Measurements from ENCODE around the gene FBLN1. TPM values are rescaled to one million over a fixed set of nuclear protein-coding genes. Genes with fewer than 3 reads are reported as not detected.
A peak's percentile ranks its signal among the peaks of the same experiment; 100 is the strongest.

FBLN1 gene
- total and polyA plus RNA-seq, 2 of the 13 experiments (the other 11 are each of a cell fraction or from before 2014, with no cell fraction given): 37.3 to 103 TPM

DNA sequence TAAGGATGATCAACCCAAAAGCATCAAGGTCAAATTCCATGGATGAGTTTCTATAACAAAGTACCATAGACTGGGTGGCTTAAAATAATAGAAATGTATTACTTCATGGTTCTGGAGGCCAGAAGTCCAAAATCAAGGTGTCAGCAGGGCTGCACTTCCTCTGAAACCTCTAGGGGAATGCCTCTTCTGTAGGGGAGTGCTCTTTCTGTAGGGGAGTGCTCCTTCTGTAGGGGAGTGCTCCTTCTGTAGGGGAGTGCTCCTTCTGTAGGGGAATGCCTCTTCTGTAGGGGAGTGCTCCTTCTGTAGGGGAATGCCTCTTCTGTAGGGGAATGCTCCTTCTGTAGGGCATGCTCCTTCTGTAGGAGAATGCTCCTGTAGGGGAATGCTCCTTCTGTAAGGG is 65.5 kb downstream of the FBLN1 start:
- H3K9ac ChIP-seq (ENCODE audit: insufficient read depth, low read depth, low read length): no peak overlapping the region
- no peaks in the 10 kb centered on the region for H4K20me1 ChIP-seq (ENCODE audit: insufficient read depth, low read length)
- intact Hi-C loops (cut with micrococcal nuclease; ENCODE audit: unreplicated experiment) (no loop called here), in situ Hi-C loops (cut with HindIII; ENCODE audit: extremely low pct_ligation_motif_present, low pct_unique_long_range_greater_than_20kb) (no loop called here)
- no peaks in the 10 kb centered on the region for H3K27me3 ChIP-seq (ENCODE audit: control insufficient read depth in 1 of 2, insufficient read depth in 2 of 2, low read length in 2 of 2)
- FAIRE-seq (no peak), DNase-seq (ENCODE audit: low spot score) (no peak), ATAC-seq (no peak)
- no peak overlapping the region for H3K4me2 ChIP-seq (ENCODE audit: low read depth, low read length)
- BruUV-seq (replicated peaks): no TSS peak
- H2AFZ ChIP-seq (ENCODE audit: low read length): no peak overlapping the region
- H3K79me2 ChIP-seq (ENCODE audit: insufficient read depth, low read length): no peaks in the 10 kb centered on the region
- CTCF ChIA-PET (ENCODE audit: low intra/inter-chr PET ratio, low total read pairs): no interaction called here
- no peak overlapping the region for H3K27ac ChIP-seq (ENCODE audit: extremely low read length, insufficient read depth, low read length)
- TF ChIP-seq YEATS2 (CRISPR knock-in tag; IDR thresholded peaks at IDR 0.05; ENCODE audit: borderline replicate concordance) (no peak), ZNF263 (CRISPR knock-in tag; IDR thresholded peaks at IDR 0.05) (peak; percentile 88), JUND (CRISPR knock-in tag; IDR thresholded peaks at IDR 0.05) (no peak), MBD4 (IDR thresholded peaks at IDR 0.05; ENCODE audit: borderline replicate concordance, low read length) (no peak), NFE2L2 (IDR thresholded peaks at IDR 0.05; ENCODE audit: low read length) (no peak)
- H3K36me3 ChIP-seq (replicated peaks in 1 of 2; ENCODE audit: control insufficient read depth in 1 of 2, insufficient read depth in 2 of 2, low read length in 2 of 2): peaks cover 0 to 2% of the 10 kb centered on the region in 2 experiments; a peak in 1 of 5 replicates
- H3K4me3 ChIP-seq (replicated peaks in 1 of 3; ENCODE audit: insufficient read depth in 1 of 3, low read depth in 2 of 3, low read length in 3 of 3): no peak overlapping the region
- no peaks in the 10 kb centered on the region for H3K4me1 ChIP-seq (ENCODE audit: insufficient read depth, low read length)
- peaks cover 21% of the 10 kb centered on the region for H3K9me3 ChIP-seq (ENCODE audit: low read length)
- POLR2A ChIA-PET: no interaction called here

GRCh38 chr22:45571089-45571488 is 68.4 kb downstream of the FBLN1 start:
- H2AFZ ChIP-seq (ENCODE audit: low read length): no peak overlapping the region
- H3K4me1 ChIP-seq (ENCODE audit: insufficient read depth, low read length): no peaks in the 10 kb centered on the region
- H3K79me2 ChIP-seq (ENCODE audit: insufficient read depth, low read length): no peaks in the 10 kb centered on the region
- H3K4me2 ChIP-seq (ENCODE audit: low read depth, low read length): no peak overlapping the region
- H4K20me1 ChIP-seq (ENCODE audit: insufficient read depth, low read length): no peaks in the 10 kb centered on the region
- DNase-seq (ENCODE audit: low spot score) (no peak), ATAC-seq (no peak), FAIRE-seq (no peak)
- no peak overlapping the region for H3K27ac ChIP-seq (ENCODE audit: extremely low read length, insufficient read depth, low read length)
- H3K36me3 ChIP-seq (replicated peaks in 1 of 2; ENCODE audit: control insufficient read depth in 1 of 2, insufficient read depth in 2 of 2, low read length in 2 of 2): no peaks in the 10 kb centered on the region; a peak in 1 of 5 replicates
- no TSS peak for BruUV-seq (replicated peaks)
- H3K4me3 ChIP-seq (replicated peaks in 1 of 3; ENCODE audit: insufficient read depth in 1 of 3, low read depth in 2 of 3, low read length in 3 of 3): no peak overlapping the region
- CTCF ChIA-PET (ENCODE audit: low intra/inter-chr PET ratio, low total read pairs): no interaction called here
- H3K9me3 ChIP-seq (ENCODE audit: low read length): peaks cover 21% of the 10 kb centered on the region
- in situ Hi-C loops (cut with HindIII; ENCODE audit: extremely low pct_ligation_motif_present, low pct_unique_long_range_greater_than_20kb): no loop called here
- POLR2A ChIA-PET: no interaction called here
- TF ChIP-seq ETV6 (CRISPR knock-in tag; conservative IDR thresholded peaks at IDR 0.05) (no peak), ZNF484 (CRISPR knock-in tag; IDR thresholded peaks at IDR 0.05; ENCODE audit: borderline replicate concordance, low read depth) (no peak), ZFP1 (CRISPR knock-in tag; IDR thresholded peaks at IDR 0.05) (peak; percentile 98), ZFP91 (CRISPR knock-in tag; IDR thresholded peaks at IDR 0.05; ENCODE audit: borderline replicate concordance) (no peak)
- intact Hi-C loops (cut with micrococcal nuclease; ENCODE audit: unreplicated experiment): no loop called here
- H3K9ac ChIP-seq (ENCODE audit: insufficient read depth, low read depth, low read length): no peak overlapping the region
- H3K27me3 ChIP-seq (ENCODE audit: control insufficient read depth in 1 of 2, insufficient read depth in 2 of 2, low read length in 2 of 2): no peaks in the 10 kb centered on the region

All from HepG2 (cell line).